ENCODE data around the gene ALAD. TPM values are rescaled to one million over a fixed set of nuclear protein-coding genes. Genes with fewer than 3 reads are reported as not detected.

The ALAD gene
- total and polyA plus RNA-seq, 2 of the 13 experiments (the other 11 are each of a cell fraction or from before 2014, with no cell fraction given), result 21.8 to 30.1 TPM

DNA sequence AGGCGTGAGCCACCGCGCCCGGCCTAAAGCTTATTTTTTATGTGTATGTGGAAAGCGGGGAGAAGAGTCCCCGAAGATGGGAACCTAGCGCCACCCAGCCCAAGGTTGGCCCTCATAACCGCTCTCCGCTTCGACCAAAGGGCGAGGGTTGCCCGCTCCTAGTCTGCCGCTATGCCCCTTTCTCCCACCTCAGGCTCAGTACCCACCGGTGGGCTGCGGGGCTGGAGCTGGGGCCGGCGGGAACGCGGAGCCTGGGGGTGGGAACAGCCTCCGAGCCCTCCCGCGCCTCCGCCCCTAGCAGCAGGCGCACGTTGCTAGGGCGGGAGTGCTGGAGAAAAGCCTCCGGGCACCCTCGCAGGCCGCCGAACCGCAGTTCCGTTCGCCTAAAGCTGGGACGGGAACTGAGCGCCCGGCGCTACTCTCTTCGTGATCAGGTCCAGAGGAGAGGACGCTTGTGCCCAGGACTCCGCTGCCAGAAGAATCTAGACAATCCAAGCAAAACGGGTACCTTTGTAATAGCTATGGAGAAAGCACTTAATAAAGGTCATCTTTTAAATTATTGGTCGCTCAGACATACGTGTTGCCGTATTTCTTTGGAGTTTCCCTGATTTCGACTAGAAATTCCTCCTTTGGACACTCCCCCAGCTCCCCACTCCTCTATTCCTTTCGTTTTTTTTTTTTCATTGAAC is 60.9 kb downstream of the ALAD start, which contains the start of gene WDR31 (continued):
- TF ChIP-seq, protein P1, sequence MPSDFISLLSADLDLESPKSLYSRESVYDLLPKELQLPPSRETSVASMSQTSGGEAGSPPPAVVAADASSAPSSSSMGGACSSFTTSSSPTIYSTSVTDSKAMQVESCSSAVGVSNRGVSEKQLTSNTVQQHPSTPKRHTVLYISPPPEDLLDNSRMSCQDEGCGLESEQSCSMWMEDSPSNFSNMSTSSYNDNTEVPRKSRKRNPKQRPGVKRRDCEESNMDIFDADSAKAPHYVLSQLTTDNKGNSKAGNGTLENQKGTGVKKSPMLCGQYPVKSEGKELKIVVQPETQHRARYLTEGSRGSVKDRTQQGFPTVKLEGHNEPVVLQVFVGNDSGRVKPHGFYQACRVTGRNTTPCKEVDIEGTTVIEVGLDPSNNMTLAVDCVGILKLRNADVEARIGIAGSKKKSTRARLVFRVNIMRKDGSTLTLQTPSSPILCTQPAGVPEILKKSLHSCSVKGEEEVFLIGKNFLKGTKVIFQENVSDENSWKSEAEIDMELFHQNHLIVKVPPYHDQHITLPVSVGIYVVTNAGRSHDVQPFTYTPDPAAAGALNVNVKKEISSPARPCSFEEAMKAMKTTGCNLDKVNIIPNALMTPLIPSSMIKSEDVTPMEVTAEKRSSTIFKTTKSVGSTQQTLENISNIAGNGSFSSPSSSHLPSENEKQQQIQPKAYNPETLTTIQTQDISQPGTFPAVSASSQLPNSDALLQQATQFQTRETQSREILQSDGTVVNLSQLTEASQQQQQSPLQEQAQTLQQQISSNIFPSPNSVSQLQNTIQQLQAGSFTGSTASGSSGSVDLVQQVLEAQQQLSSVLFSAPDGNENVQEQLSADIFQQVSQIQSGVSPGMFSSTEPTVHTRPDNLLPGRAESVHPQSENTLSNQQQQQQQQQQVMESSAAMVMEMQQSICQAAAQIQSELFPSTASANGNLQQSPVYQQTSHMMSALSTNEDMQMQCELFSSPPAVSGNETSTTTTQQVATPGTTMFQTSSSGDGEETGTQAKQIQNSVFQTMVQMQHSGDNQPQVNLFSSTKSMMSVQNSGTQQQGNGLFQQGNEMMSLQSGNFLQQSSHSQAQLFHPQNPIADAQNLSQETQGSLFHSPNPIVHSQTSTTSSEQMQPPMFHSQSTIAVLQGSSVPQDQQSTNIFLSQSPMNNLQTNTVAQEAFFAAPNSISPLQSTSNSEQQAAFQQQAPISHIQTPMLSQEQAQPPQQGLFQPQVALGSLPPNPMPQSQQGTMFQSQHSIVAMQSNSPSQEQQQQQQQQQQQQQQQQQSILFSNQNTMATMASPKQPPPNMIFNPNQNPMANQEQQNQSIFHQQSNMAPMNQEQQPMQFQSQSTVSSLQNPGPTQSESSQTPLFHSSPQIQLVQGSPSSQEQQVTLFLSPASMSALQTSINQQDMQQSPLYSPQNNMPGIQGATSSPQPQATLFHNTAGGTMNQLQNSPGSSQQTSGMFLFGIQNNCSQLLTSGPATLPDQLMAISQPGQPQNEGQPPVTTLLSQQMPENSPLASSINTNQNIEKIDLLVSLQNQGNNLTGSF (CRISPR knock-in tag; IDR thresholded peaks at IDR 0.05), result no peak
- TF ChIP-seq, protein P2, sequence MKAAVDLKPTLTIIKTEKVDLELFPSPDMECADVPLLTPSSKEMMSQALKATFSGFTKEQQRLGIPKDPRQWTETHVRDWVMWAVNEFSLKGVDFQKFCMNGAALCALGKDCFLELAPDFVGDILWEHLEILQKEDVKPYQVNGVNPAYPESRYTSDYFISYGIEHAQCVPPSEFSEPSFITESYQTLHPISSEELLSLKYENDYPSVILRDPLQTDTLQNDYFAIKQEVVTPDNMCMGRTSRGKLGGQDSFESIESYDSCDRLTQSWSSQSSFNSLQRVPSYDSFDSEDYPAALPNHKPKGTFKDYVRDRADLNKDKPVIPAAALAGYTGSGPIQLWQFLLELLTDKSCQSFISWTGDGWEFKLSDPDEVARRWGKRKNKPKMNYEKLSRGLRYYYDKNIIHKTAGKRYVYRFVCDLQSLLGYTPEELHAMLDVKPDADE (CRISPR knock-in tag; IDR thresholded peaks at IDR 0.05), result no peak; the same call in 1 of the 2 replicates
- TF ChIP-seq, protein P3, sequence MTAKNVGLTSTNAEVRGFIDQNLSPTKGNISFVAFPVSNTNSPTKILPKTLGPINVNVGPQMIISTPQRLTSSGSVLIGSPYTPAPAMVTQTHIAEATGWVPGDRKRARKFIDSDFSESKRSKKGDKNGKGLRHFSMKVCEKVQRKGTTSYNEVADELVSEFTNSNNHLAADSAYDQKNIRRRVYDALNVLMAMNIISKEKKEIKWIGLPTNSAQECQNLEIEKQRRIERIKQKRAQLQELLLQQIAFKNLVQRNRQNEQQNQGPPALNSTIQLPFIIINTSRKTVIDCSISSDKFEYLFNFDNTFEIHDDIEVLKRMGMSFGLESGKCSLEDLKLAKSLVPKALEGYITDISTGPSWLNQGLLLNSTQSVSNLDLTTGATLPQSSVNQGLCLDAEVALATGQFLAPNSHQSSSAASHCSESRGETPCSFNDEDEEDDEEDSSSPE (CRISPR knock-in tag; IDR thresholded peaks at IDR 0.05), result peak; percentile 91
- TF ChIP-seq RXRA (CRISPR knock-in tag; IDR thresholded peaks at IDR 0.05) (peak; percentile 78), HNRNPUL1 (IDR thresholded peaks at IDR 0.05; ENCODE audit: low read depth, low read length) (no peak), GATAD1 (CRISPR knock-in tag; IDR thresholded peaks at IDR 0.05) (peak; percentile 94), ZNF547 (CRISPR knock-in tag; IDR thresholded peaks at IDR 0.05) (peak; percentile 88), RARG (CRISPR knock-in tag; IDR thresholded peaks at IDR 0.05; ENCODE audit: low read depth) (no peak), DMAP1 (CRISPR knock-in tag; IDR thresholded peaks at IDR 0.05) (peak; percentile 88), HDAC1 (CRISPR knock-in tag; IDR thresholded peaks at IDR 0.05) (peak; percentile 96), SIX4 (CRISPR knock-in tag; IDR thresholded peaks at IDR 0.05) (peak; percentile 49; the same call in 1 of the 2 replicates), ZNF775 (CRISPR knock-in tag; IDR thresholded peaks at IDR 0.05; ENCODE audit: borderline replicate concordance) (no peak), TBX3 (IDR thresholded peaks at IDR 0.05; ENCODE audit: borderline replicate concordance) (peak; percentile 31; the same call in 1 of the 2 replicates)
- TF ChIP-seq, protein P4, sequence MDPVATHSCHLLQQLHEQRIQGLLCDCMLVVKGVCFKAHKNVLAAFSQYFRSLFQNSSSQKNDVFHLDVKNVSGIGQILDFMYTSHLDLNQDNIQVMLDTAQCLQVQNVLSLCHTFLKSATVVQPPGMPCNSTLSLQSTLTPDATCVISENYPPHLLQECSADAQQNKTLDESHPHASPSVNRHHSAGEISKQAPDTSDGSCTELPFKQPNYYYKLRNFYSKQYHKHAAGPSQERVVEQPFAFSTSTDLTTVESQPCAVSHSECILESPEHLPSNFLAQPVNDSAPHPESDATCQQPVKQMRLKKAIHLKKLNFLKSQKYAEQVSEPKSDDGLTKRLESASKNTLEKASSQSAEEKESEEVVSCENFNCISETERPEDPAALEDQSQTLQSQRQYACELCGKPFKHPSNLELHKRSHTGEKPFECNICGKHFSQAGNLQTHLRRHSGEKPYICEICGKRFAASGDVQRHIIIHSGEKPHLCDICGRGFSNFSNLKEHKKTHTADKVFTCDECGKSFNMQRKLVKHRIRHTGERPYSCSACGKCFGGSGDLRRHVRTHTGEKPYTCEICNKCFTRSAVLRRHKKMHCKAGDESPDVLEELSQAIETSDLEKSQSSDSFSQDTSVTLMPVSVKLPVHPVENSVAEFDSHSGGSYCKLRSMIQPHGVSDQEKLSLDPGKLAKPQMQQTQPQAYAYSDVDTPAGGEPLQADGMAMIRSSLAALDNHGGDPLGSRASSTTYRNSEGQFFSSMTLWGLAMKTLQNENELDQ (CRISPR knock-in tag; IDR thresholded peaks at IDR 0.05; ENCODE audit: borderline replicate concordance), result no peak

All from HepG2 (cell line).